Mucosa of gallbladder (tissue), 1 donor: ENCODE results near the gene SLC35F3. TPM values are rescaled to one million over a fixed set of nuclear protein-coding genes. Genes with fewer than 3 reads are reported as not detected.

Source experiments
- DNase-seq: peaks from one replicate; pipeline ENCODE4 v3.0.0-alpha.2; 2020; ENCODE audit warnings: low spot score
- total RNA-seq: library from RNA; stranded (reverse); gene quantifications from one replicate; pipeline ENCODE4 v1.2.1, GENCODE V29; 2021
- donor health status: DM: no; HTN: no; CAD: no.

The SLC35F3 gene
- total RNA-seq, 1 donor from 2014 or later: 0.12 TPM

GRCh38 chr1:234040446-234041317, 136.2 kb downstream of the SLC35F3 start:
- DNase-seq: no peak

GRCh38 chr1:234044079-234044478, 139.6 kb downstream of the SLC35F3 start:
- no peak for DNase-seq

GRCh38 chr1:234047123-234047522, 142.6 kb downstream of the SLC35F3 start:
- no peak for DNase-seq

- DNase-seq: no peak
Measured at GRCh38 chr1:234062166-234062565, 157.7 kb downstream of the SLC35F3 start.

- peak; percentile 74 for DNase-seq
Measured at GRCh38 chr1:234065794-234066447, 161.4 kb downstream of the SLC35F3 start.

- no peak for DNase-seq
Measured at GRCh38 chr1:234067581-234068337, 163.3 kb downstream of the SLC35F3 start.

- DNase-seq: no peak
Measured at GRCh38 chr1:234069760-234070159, 165.3 kb downstream of the SLC35F3 start.

- no peak for DNase-seq
Measured at GRCh38 chr1:234072793-234073192, 168.3 kb downstream of the SLC35F3 start.

GRCh38 chr1:234078143-234078542, 173.7 kb downstream of the SLC35F3 start:
- DNase-seq: no peak

- DNase-seq: no peak
Measured at GRCh38 chr1:234079896-234080295, 175.4 kb downstream of the SLC35F3 start.

GRCh38 chr1:234083460-234083859, 179.0 kb downstream of the SLC35F3 start:
- DNase-seq: no peak

- no peak for DNase-seq
Measured at GRCh38 chr1:234089396-234089795, 184.9 kb downstream of the SLC35F3 start.

- DNase-seq: no peak
Measured at GRCh38 chr1:234090212-234091064, 186.0 kb downstream of the SLC35F3 start.

- DNase-seq: no peak
Measured at GRCh38 chr1:234091065-234091401, 186.6 kb downstream of the SLC35F3 start.

- DNase-seq: no peak
Measured at GRCh38 chr1:234091876-234092275, 187.4 kb downstream of the SLC35F3 start.

GRCh38 chr1:234093107-234093506, 188.6 kb downstream of the SLC35F3 start:
- DNase-seq: no peak

GRCh38 chr1:234093741-234094140, 189.3 kb downstream of the SLC35F3 start:
- peak; percentile 36 for DNase-seq

GRCh38 chr1:234094172-234094571, 189.7 kb downstream of the SLC35F3 start:
- DNase-seq: no peak

- DNase-seq: no peak
Measured at GRCh38 chr1:234096161-234096770, 191.8 kb downstream of the SLC35F3 start.

- peak; percentile 11 for DNase-seq
Measured at GRCh38 chr1:234102583-234102982, 198.1 kb downstream of the SLC35F3 start.

GRCh38 chr1:234103198-234103597, 198.7 kb downstream of the SLC35F3 start:
- no peak for DNase-seq
